ENCODE results near the gene SPEF2. TPM values are rescaled to one million over a fixed set of nuclear protein-coding genes. Genes with fewer than 3 reads are reported as not detected.

SPEF2 gene
- total RNA-seq, 1 experiment from 2014 or later = 0.87 TPM

GRCh38 chr5:35783551-35783950 lies 165.9 kb downstream of the SPEF2 start:
- no peak overlapping the region for H3K4me3 ChIP-seq (ENCODE audit: low read depth in 2 of 2, low read length in 2 of 2)
- TF ChIP-seq, protein P1, sequence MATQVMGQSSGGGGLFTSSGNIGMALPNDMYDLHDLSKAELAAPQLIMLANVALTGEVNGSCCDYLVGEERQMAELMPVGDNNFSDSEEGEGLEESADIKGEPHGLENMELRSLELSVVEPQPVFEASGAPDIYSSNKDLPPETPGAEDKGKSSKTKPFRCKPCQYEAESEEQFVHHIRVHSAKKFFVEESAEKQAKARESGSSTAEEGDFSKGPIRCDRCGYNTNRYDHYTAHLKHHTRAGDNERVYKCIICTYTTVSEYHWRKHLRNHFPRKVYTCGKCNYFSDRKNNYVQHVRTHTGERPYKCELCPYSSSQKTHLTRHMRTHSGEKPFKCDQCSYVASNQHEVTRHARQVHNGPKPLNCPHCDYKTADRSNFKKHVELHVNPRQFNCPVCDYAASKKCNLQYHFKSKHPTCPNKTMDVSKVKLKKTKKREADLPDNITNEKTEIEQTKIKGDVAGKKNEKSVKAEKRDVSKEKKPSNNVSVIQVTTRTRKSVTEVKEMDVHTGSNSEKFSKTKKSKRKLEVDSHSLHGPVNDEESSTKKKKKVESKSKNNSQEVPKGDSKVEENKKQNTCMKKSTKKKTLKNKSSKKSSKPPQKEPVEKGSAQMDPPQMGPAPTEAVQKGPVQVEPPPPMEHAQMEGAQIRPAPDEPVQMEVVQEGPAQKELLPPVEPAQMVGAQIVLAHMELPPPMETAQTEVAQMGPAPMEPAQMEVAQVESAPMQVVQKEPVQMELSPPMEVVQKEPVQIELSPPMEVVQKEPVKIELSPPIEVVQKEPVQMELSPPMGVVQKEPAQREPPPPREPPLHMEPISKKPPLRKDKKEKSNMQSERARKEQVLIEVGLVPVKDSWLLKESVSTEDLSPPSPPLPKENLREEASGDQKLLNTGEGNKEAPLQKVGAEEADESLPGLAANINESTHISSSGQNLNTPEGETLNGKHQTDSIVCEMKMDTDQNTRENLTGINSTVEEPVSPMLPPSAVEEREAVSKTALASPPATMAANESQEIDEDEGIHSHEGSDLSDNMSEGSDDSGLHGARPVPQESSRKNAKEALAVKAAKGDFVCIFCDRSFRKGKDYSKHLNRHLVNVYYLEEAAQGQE (IDR thresholded peaks at IDR 0.05; ENCODE audit: insufficient read depth in 1 of 2, low read depth in 2 of 2, low read length in 1 of 2) = no peak
- TF ChIP-seq POLR2AphosphoS5 (IDR thresholded peaks at IDR 0.05; ENCODE audit: low read depth, low read length) (no peak), SIN3A (IDR thresholded peaks at IDR 0.05; ENCODE audit: borderline replicate concordance, insufficient read depth, low read depth, low read length) (no peak), TCF7L2 (IDR thresholded peaks at IDR 0.05; ENCODE audit: low read depth, low read length) (no peak)
- TF ChIP-seq, protein P2, sequence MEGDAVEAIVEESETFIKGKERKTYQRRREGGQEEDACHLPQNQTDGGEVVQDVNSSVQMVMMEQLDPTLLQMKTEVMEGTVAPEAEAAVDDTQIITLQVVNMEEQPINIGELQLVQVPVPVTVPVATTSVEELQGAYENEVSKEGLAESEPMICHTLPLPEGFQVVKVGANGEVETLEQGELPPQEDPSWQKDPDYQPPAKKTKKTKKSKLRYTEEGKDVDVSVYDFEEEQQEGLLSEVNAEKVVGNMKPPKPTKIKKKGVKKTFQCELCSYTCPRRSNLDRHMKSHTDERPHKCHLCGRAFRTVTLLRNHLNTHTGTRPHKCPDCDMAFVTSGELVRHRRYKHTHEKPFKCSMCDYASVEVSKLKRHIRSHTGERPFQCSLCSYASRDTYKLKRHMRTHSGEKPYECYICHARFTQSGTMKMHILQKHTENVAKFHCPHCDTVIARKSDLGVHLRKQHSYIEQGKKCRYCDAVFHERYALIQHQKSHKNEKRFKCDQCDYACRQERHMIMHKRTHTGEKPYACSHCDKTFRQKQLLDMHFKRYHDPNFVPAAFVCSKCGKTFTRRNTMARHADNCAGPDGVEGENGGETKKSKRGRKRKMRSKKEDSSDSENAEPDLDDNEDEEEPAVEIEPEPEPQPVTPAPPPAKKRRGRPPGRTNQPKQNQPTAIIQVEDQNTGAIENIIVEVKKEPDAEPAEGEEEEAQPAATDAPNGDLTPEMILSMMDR (IDR thresholded peaks at IDR 0.05) = no peak
- H3K9me3 ChIP-seq (ENCODE audit: control insufficient read depth, insufficient read depth, low read depth, low read length) = no peaks in the 10 kb centered on the region
- DNase-seq (ENCODE audit: low read depth, low spot score) = no peak
- intact Hi-C loops (cut with micrococcal nuclease; ENCODE audit: unreplicated experiment) (no loop called here), in situ Hi-C loops (cut with HindIII; ENCODE audit: low pct_unique_long_range_greater_than_20kb, low sequenced_read_pairs) (no loop called here)
- no peaks in the 10 kb centered on the region for H3K27me3 ChIP-seq (ENCODE audit: control insufficient read depth, insufficient read depth, low read length)
- no TSS peak for BruUV-seq (replicated peaks)
- CTCF ChIA-PET = no interaction called here
- H3K4me1 ChIP-seq (ENCODE audit: control insufficient read depth, insufficient read depth, low read length) = no peaks in the 10 kb centered on the region
- no peaks in the 10 kb centered on the region for H3K36me3 ChIP-seq (ENCODE audit: control insufficient read depth, insufficient read depth, low read length)
- no peak overlapping the region for H3K27ac ChIP-seq (ENCODE audit: low read length)
- POLR2A ChIA-PET = no interaction called here
- no peak for ATAC-seq

- ATAC-seq (no peak), DNase-seq (ENCODE audit: low read depth, low spot score) (no peak)
- H3K9me3 ChIP-seq (ENCODE audit: control insufficient read depth, insufficient read depth, low read depth, low read length) = no peaks in the 10 kb centered on the region
- no peaks in the 10 kb centered on the region for H3K4me1 ChIP-seq (ENCODE audit: control insufficient read depth, insufficient read depth, low read length)
- H3K36me3 ChIP-seq (ENCODE audit: control insufficient read depth, insufficient read depth, low read length) = no peaks in the 10 kb centered on the region
- TF ChIP-seq, protein P1 (IDR thresholded peaks at IDR 0.05; ENCODE audit: insufficient read depth in 1 of 2, low read depth in 2 of 2, low read length in 1 of 2) = no peak
- TF ChIP-seq TCF7L2 (IDR thresholded peaks at IDR 0.05; ENCODE audit: low read depth, low read length) (no peak), SIN3A (IDR thresholded peaks at IDR 0.05; ENCODE audit: borderline replicate concordance, insufficient read depth, low read depth, low read length) (no peak), POLR2AphosphoS5 (IDR thresholded peaks at IDR 0.05; ENCODE audit: low read depth, low read length) (no peak)
- TF ChIP-seq, protein P2 (IDR thresholded peaks at IDR 0.05) = no peak
- in situ Hi-C loops (cut with HindIII; ENCODE audit: low pct_unique_long_range_greater_than_20kb, low sequenced_read_pairs) = no loop called here
- ChIA-PET POLR2A (interaction anchor here (0.6 kb wide), 1 partner anchor 235 kb away, joined by 3 read pairs; no protein-coding TSS in a partner anchor), CTCF (no interaction called here)
- H3K27ac ChIP-seq (ENCODE audit: low read length) = no peak overlapping the region
- intact Hi-C loops (cut with micrococcal nuclease; ENCODE audit: unreplicated experiment) = no loop called here
- H3K4me3 ChIP-seq (ENCODE audit: low read depth in 2 of 2, low read length in 2 of 2) = no peak overlapping the region
- BruUV-seq (replicated peaks) = no TSS peak
- no peaks in the 10 kb centered on the region for H3K27me3 ChIP-seq (ENCODE audit: control insufficient read depth, insufficient read depth, low read length)
Measured at GRCh38 chr5:35785601-35786085, 168.0 kb downstream of the SPEF2 start.
